ENCODE measurements around the gene SEC24B. TPM values are rescaled to one million over a fixed set of nuclear protein-coding genes. Genes with fewer than 3 reads are reported as not detected.

Gene SEC24B
- total RNA-seq, 1 donor from 2014 or later: 26.4 TPM

- peaks cover 20% of the 10 kb centered on the region for H3K36me3 ChIP-seq
- intact Hi-C loops (cut with micrococcal nuclease): no loop called here
These were observed 29.2 kb downstream of the SEC24B start for GRCh38 chr4:109462802-109463201.

GRCh38 chr4:109465069-109465468 lies 31.5 kb downstream of the SEC24B start:
- Histone ChIP-seq H3K4me1 (peaks cover 74% of the 10 kb centered on the region), H3K9me3 (replicated peaks) (no peaks in the 10 kb centered on the region), H3K36me3 (peaks cover 20% of the 10 kb centered on the region), H3K4me3 (no peak overlapping the region), H3K27ac (replicated peaks) (peak overlapping the region; percentile 51), H3K27me3 (ENCODE audit: low read depth) (no peaks in the 10 kb centered on the region)
- DNase-seq: no peak
- intact Hi-C loops (cut with micrococcal nuclease): no loop called here
- no peak for TF ChIP-seq CTCF (IDR thresholded peaks at IDR 0.05; ENCODE audit: borderline replicate concordance)

More at GRCh38 chr4:109462802-109463201, 29.2 kb downstream of the SEC24B start:
- H3K4me3 ChIP-seq: no peak overlapping the region
- H3K27me3 ChIP-seq (ENCODE audit: low read depth): no peaks in the 10 kb centered on the region
- H3K27ac ChIP-seq (replicated peaks): no peak overlapping the region
- peaks cover 62% of the 10 kb centered on the region for H3K4me1 ChIP-seq
- no peak for DNase-seq
- peaks cover 3% of the 10 kb centered on the region for H3K9me3 ChIP-seq (replicated peaks)
- TF ChIP-seq CTCF (IDR thresholded peaks at IDR 0.05; ENCODE audit: borderline replicate concordance): no peak

- no peak overlapping the region for H3K4me3 ChIP-seq
- H3K9me3 ChIP-seq (replicated peaks): no peaks in the 10 kb centered on the region
- DNase-seq: no peak
- no peaks in the 10 kb centered on the region for H3K27me3 ChIP-seq (ENCODE audit: low read depth)
- intact Hi-C loops (cut with micrococcal nuclease): no loop called here
- H3K27ac ChIP-seq (replicated peaks): no peak overlapping the region
- peaks cover 85% of the 10 kb centered on the region for H3K4me1 ChIP-seq
- TF ChIP-seq CTCF (IDR thresholded peaks at IDR 0.05; ENCODE audit: borderline replicate concordance): no peak
- H3K36me3 ChIP-seq: peaks cover 14% of the 10 kb centered on the region
These were observed 36.3 kb downstream of the SEC24B start for GRCh38 chr4:109469915-109470314.

- no peaks in the 10 kb centered on the region for H3K27me3 ChIP-seq (ENCODE audit: low read depth)
- H3K4me3 ChIP-seq: no peak overlapping the region
- intact Hi-C loops (cut with micrococcal nuclease): no loop called here
- H3K9me3 ChIP-seq (replicated peaks): no peaks in the 10 kb centered on the region
- no peak for DNase-seq
- TF ChIP-seq CTCF (IDR thresholded peaks at IDR 0.05; ENCODE audit: borderline replicate concordance): no peak
- H3K27ac ChIP-seq (replicated peaks): no peak overlapping the region
- peaks cover 14% of the 10 kb centered on the region for H3K36me3 ChIP-seq
- H3K4me1 ChIP-seq: peaks cover 67% of the 10 kb centered on the region
These were observed 38.7 kb downstream of the SEC24B start for GRCh38 chr4:109472343-109472761.

- intact Hi-C loops (cut with micrococcal nuclease): no loop called here
- no peak for TF ChIP-seq CTCF (IDR thresholded peaks at IDR 0.05; ENCODE audit: borderline replicate concordance)
- Histone ChIP-seq H3K9me3 (replicated peaks) (no peaks in the 10 kb centered on the region), H3K4me1 (peaks cover 61% of the 10 kb centered on the region), H3K36me3 (peaks cover 14% of the 10 kb centered on the region), H3K27ac (replicated peaks) (no peak overlapping the region), H3K4me3 (no peak overlapping the region), H3K27me3 (ENCODE audit: low read depth) (no peaks in the 10 kb centered on the region)
- DNase-seq: no peak
These were observed 40.2 kb downstream of the SEC24B start for GRCh38 chr4:109473824-109474223.

- peaks cover 25% of the 10 kb centered on the region for H3K4me1 ChIP-seq
- H3K4me3 ChIP-seq: no peak overlapping the region
- no peak for DNase-seq
- no peak for TF ChIP-seq CTCF (IDR thresholded peaks at IDR 0.05; ENCODE audit: borderline replicate concordance)
- no peak overlapping the region for H3K27ac ChIP-seq (replicated peaks)
- H3K9me3 ChIP-seq (replicated peaks): no peaks in the 10 kb centered on the region
- peaks cover 22% of the 10 kb centered on the region for H3K36me3 ChIP-seq
- no peaks in the 10 kb centered on the region for H3K27me3 ChIP-seq (ENCODE audit: low read depth)
- intact Hi-C loops (cut with micrococcal nuclease): no loop called here
These were observed 52.4 kb downstream of the SEC24B start for GRCh38 chr4:109486007-109486406.
